Astrocyte (in vitro differentiated cells and primary cell): ENCODE measurements around the gene FRMD4B.

Experiments
- CTCF ChIP-seq: IDR thresholded peaks from 2 replicates; pipeline ENCODE4 v1.5.1; 2011; ENCODE audit warnings: low read depth, mild to moderate bottlenecking, inconsistent platforms, low read length, moderate library complexity; ENCODE audit not compliant: insufficient read depth
- EZH2 ChIP-seq: IDR thresholded peaks from 2 replicates; pipeline ENCODE4 v1.6.1; 2012; ENCODE audit warnings: mild to moderate bottlenecking, low read length, inconsistent platforms; ENCODE audit not compliant: insufficient read depth

- TF ChIP-seq CTCF (no peak), EZH2 (no peak)
Observed at GRCh38 chr3:69212411-69213160, 173.3 kb downstream of the FRMD4B start.
